Colonic mucosa (tissue), 4 donors: ENCODE measurements around the gene GASK1B. TPM values are rescaled to one million over a fixed set of nuclear protein-coding genes. Genes with fewer than 3 reads are reported as not detected.

Source experiments
- DNase-seq: peaks from one replicate; pipeline ENCODE4 v3.0.0-alpha.2; 2020
- H3K27ac ChIP-seq: fragments of 200-600 bp; one replicate; pipeline ENCODE4 v1.8.0; 2021
- H3K27me3 ChIP-seq: fragments of 200-600 bp; one replicate; pipeline ENCODE4 v1.8.0; 2021
- H3K36me3 ChIP-seq: fragments of 200-600 bp; one replicate; pipeline ENCODE4 v1.8.0; 2021
- H3K4me1 ChIP-seq: fragments of 200-600 bp; one replicate; pipeline ENCODE4 v1.8.0; 2021; ENCODE audit warnings: mild to moderate bottlenecking
- H3K4me3 ChIP-seq: fragments of 200-600 bp; one replicate; pipeline ENCODE4 v1.8.0; 2021
- H3K9ac ChIP-seq, 2 donors: one replicate each; pipeline ENCODE4 v1.7.0; 2013; ENCODE audit warnings: control low read depth in 2 of 2, low read depth in 2 of 2, low read length in 2 of 2
- H3K9me3 ChIP-seq: fragments of 200-600 bp; one replicate; pipeline ENCODE4 v1.8.0; 2021
- intact Hi-C: fragments of 100-400 bp; cut with DNase I; formaldehyde crosslinking; loops from one replicate; pipeline ENCODE4 v1.14.1; 2022
- total RNA-seq, 2 donors: library from RNA; stranded (reverse); fragmentation: NEBNext Ultra II Directional in 1 of 2; extraction: Animal tissue kit (Norgen Biotek cat#: 25700) in 1 of 2; gene quantifications; one replicate each; pipeline ENCODE4 v1.2.1, GENCODE V29; 2021
- TF ChIP-seq, protein P1 (sequence below): fragments of 200-600 bp; IDR thresholded peaks from one replicate; pipeline ENCODE4 v1.8.0; 2022; ENCODE audit warnings: antibody characterized with exemption, mild to moderate bottlenecking
- donor health status: healthy.
- donor health status: DM: no; HTN: no; CAD: no.
- donor health status: DM: no; HTN: no; CAD: no.

The GASK1B gene
- total RNA-seq, 2 donors from 2014 or later = 13.6 to 18.0 TPM

DNA sequence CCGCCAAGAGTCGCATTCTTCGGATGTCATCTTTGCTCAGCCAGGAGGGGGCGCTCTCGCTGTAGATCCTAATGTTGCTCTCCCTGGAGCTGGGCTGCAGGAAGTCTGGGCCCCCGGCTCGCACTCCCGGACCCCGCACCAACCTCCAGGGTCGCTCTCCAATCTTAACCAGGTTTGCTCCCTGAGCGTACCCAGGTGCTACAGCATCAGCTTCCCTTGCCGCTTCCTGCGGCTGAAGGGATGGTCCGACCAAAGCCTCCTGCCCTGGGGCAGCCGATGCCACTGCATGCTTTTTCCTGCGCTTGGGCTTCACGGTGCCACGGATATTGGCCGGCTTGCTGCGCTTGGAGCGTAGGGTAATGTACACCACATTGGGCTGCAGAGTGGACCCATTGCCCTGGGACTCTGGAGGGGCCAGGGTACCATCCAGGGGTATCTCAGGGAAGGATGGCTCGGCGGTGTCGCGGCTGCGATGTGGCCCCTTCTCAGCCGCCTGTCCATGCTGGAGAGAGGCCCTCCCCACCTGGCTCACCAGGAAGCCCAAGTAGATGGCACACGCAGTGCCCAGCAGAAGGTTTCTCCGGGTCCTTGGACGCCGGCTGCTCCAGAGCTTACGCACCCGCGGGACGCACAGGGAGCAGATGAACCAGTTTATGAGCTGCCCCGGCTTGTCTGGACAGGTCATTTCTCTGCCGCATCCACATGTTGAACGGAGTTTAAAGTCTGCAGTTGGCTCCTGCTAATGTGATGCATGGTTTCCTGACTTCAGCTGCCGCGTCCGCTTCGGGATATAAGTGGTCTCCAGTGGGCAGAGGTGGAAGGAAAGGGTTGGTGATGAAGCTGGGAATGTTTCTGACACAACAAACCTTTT, 1.9 kb downstream of the GASK1B start:
- TF ChIP-seq, protein P1, sequence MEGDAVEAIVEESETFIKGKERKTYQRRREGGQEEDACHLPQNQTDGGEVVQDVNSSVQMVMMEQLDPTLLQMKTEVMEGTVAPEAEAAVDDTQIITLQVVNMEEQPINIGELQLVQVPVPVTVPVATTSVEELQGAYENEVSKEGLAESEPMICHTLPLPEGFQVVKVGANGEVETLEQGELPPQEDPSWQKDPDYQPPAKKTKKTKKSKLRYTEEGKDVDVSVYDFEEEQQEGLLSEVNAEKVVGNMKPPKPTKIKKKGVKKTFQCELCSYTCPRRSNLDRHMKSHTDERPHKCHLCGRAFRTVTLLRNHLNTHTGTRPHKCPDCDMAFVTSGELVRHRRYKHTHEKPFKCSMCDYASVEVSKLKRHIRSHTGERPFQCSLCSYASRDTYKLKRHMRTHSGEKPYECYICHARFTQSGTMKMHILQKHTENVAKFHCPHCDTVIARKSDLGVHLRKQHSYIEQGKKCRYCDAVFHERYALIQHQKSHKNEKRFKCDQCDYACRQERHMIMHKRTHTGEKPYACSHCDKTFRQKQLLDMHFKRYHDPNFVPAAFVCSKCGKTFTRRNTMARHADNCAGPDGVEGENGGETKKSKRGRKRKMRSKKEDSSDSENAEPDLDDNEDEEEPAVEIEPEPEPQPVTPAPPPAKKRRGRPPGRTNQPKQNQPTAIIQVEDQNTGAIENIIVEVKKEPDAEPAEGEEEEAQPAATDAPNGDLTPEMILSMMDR = peak; percentile 33

DNA sequence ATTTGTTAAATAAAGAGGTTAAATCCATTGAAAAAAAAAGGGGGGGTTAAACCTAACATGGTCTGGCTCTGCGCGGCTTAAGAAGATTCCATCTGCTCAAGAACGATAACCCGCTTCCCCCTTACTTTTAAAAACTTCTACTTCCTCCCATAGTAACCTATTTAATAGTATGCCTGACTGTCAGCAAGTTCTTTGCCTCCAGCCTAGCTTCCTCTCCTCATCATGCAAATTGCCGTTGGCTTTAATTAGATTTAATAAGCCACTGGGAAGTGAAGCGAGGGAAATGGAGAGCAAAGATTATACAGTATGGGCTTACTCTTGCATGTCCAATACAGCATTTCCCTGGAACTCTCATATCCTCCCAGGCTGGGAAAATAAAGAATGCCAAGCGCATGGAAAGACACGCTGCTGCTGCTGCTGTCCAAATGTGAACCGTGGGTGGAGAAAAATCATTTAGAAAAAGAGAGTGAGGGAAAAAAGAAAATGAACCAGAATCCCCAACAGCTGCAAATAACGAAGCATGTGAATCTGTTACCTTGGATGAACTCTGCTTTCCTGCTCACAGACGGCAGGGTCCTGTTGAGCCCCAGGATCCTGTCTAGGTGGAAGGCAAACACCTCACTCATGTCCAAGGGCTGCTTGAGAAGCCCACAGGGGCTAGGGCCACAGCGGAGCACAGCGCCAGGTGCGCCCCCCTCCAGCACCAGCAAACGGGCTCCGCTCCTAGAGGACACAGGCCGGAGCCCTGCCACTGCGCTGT, 2.7 kb downstream of the GASK1B start:
- intact Hi-C loops = loop anchor here (5.0 kb wide), 1 partner anchor 178 kb away; no protein-coding TSS in a partner anchor
- H3K9ac ChIP-seq = peak overlapping the region; percentile 46 to 60

More for the DNA sequence above, 1.9 kb downstream of the GASK1B start:
- DNase-seq = peak; percentile 58
- intact Hi-C loops = loop anchor here (5.0 kb wide), 1 partner anchor 179 kb away; no protein-coding TSS in a partner anchor
- Histone ChIP-seq H3K27me3 (no peaks in the 10 kb centered on the region), H3K4me1 (peaks cover 4% of the 10 kb centered on the region), H3K36me3 (no peaks in the 10 kb centered on the region), H3K27ac (peak overlapping the region; percentile 62), H3K4me3 (peak overlapping the region; percentile 36), H3K9ac (peak overlapping the region; percentile 46 to 60), H3K9me3 (no peaks in the 10 kb centered on the region)

DNA sequence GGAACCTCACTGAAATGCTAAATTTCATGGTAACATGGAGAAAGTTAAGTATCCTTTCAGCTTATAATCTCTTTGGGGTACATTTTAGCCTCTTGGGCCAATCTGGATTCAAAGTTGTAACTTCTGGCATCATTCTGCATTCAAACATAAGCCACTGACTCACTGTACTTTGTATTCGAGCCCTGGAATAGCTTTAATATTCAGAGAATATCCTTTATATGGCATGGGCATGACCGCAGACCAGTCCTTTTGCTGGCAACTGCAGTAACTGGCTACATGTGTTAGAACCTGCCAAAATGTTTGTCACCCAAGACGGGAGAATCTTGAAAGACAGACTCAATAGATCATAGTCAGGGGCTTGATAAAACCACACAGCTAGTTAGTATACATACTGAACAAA, 3.3 kb downstream of the GASK1B start:
- no peaks in the 10 kb centered on the region for H3K27me3 ChIP-seq
- H3K4me3 ChIP-seq = peak overlapping the region; percentile 36
- TF ChIP-seq, protein P1 = no peak
- H3K4me1 ChIP-seq = peaks cover 4% of the 10 kb centered on the region
- no peaks in the 10 kb centered on the region for H3K9me3 ChIP-seq
- peak overlapping the region; percentile 62 for H3K27ac ChIP-seq
- H3K9ac ChIP-seq = peak overlapping the region in 1 of 2 donors; percentile 22
- no peaks in the 10 kb centered on the region for H3K36me3 ChIP-seq
- intact Hi-C loops = no loop called here
- no peak for DNase-seq

More for the DNA sequence above, 2.7 kb downstream of the GASK1B start:
- Histone ChIP-seq H3K9me3 (no peaks in the 10 kb centered on the region), H3K27ac (peak overlapping the region; percentile 62), H3K4me3 (peak overlapping the region; percentile 36), H3K4me1 (peaks cover 4% of the 10 kb centered on the region), H3K36me3 (no peaks in the 10 kb centered on the region), H3K27me3 (no peaks in the 10 kb centered on the region)
- no peak for DNase-seq
- TF ChIP-seq, protein P1 = no peak

DNA sequence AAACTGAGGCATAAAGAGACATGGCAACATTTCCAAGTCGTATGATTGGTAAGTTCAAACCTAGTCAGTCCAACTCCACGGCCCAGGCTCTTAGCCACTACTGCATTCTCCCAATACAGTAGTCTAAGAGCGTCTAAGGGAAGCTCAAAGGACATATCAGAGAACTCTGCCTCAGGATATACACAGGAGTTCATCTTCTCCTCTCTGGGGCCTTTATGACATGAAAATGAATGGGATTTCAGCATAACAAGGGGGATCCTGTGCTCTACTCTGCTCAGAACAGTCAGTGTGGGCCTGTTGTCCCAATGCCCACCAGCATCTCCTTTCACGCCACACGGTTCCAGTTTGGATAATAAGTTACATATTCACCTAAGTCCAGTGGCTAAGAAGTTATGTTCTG, 4.2 kb downstream of the GASK1B start:
- Histone ChIP-seq H3K4me1 (peaks cover 4% of the 10 kb centered on the region), H3K9me3 (no peaks in the 10 kb centered on the region), H3K4me3 (no peak overlapping the region), H3K27ac (no peak overlapping the region), H3K9ac (no peak overlapping the region), H3K27me3 (no peaks in the 10 kb centered on the region), H3K36me3 (no peaks in the 10 kb centered on the region)
- DNase-seq = no peak
- intact Hi-C loops = no loop called here
- TF ChIP-seq, protein P1 = no peak

DNA sequence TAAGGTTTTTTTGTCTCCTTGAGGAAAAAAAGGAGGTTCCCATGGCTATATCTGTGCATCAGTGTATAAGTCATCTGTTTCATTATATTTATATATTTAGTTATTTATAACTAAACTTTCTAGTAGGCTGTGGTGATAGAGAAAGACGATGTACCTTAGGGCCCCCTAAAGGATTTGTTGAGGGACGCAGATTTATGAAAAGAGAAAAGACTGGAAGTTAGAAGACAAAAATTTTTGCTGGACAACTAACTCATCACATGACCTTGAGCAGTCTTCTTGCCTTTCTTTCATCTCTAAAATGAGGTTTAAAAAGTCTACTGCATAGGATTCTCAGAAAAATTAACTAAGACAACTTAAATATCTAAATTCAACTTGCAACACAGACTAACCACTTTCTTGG, 6.1 kb downstream of the GASK1B start:
- Histone ChIP-seq H3K27ac (no peak overlapping the region), H3K4me3 (no peak overlapping the region), H3K4me1 (peaks cover 2% of the 10 kb centered on the region), H3K27me3 (no peaks in the 10 kb centered on the region), H3K36me3 (no peaks in the 10 kb centered on the region), H3K9me3 (no peaks in the 10 kb centered on the region), H3K9ac (no peak overlapping the region)
- TF ChIP-seq, protein P1 = no peak
- intact Hi-C loops = no loop called here
- DNase-seq = no peak
